ENCODE measurements around the gene SPOCK1.

DNA sequence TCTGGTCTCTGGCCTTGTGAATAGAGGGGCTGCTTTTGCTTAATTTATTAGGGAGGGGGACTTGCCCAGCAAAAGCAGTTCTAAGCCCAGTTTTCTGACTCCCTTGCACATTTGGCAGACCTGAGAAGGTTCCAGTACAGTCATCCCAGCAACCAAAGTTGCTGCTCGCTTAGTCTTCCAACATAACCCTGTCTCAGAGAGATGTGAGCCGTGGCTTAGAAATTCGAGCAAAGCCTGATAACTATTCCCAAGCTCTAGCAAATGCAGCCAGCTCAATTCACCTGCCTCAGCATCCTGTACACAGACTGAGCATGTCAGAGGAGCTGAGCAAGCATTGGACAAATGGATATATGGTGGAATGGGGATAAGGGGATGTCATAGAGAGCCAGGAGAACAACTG, 401.9 kb downstream of the SPOCK1 start:
- TF ChIP-seq ELK1 (IDR thresholded peaks at IDR 0.05; ENCODE audit: low read depth, low read length), result no peak
- TF ChIP-seq, protein P1, sequence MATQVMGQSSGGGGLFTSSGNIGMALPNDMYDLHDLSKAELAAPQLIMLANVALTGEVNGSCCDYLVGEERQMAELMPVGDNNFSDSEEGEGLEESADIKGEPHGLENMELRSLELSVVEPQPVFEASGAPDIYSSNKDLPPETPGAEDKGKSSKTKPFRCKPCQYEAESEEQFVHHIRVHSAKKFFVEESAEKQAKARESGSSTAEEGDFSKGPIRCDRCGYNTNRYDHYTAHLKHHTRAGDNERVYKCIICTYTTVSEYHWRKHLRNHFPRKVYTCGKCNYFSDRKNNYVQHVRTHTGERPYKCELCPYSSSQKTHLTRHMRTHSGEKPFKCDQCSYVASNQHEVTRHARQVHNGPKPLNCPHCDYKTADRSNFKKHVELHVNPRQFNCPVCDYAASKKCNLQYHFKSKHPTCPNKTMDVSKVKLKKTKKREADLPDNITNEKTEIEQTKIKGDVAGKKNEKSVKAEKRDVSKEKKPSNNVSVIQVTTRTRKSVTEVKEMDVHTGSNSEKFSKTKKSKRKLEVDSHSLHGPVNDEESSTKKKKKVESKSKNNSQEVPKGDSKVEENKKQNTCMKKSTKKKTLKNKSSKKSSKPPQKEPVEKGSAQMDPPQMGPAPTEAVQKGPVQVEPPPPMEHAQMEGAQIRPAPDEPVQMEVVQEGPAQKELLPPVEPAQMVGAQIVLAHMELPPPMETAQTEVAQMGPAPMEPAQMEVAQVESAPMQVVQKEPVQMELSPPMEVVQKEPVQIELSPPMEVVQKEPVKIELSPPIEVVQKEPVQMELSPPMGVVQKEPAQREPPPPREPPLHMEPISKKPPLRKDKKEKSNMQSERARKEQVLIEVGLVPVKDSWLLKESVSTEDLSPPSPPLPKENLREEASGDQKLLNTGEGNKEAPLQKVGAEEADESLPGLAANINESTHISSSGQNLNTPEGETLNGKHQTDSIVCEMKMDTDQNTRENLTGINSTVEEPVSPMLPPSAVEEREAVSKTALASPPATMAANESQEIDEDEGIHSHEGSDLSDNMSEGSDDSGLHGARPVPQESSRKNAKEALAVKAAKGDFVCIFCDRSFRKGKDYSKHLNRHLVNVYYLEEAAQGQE (IDR thresholded peaks at IDR 0.05), result no peak
- no peak for TF ChIP-seq POLR2A (IDR thresholded peaks at IDR 0.05; ENCODE audit: low read length)
- TF ChIP-seq CTCF (IDR thresholded peaks at IDR 0.05), result no peak
- no peak for TF ChIP-seq RAD21 (conservative IDR thresholded peaks at IDR 0.05 in 1 of 2, IDR thresholded peaks at IDR 0.05 in 1 of 2)
- TF ChIP-seq CBX2 (IDR thresholded peaks at IDR 0.05; ENCODE audit: borderline replicate concordance, low read depth), result no peak
- no peak for TF ChIP-seq PHF8 (IDR thresholded peaks at IDR 0.05; ENCODE audit: borderline replicate concordance, low read depth)
- TF ChIP-seq, protein P2, sequence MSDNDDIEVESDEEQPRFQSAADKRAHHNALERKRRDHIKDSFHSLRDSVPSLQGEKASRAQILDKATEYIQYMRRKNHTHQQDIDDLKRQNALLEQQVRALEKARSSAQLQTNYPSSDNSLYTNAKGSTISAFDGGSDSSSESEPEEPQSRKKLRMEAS (IDR thresholded peaks at IDR 0.05), result no peak
